K562 (cell line): Measurements from ENCODE around the gene UNC119B. TPM values are rescaled to one million over a fixed set of nuclear protein-coding genes. Genes with fewer than 3 reads are reported as not detected.

Experiments used
- CC2D1A ChIP-seq: fragments of 450-650 bp; IDR thresholded peaks from 2 replicates; pipeline ENCODE4 v1.6.1; 2017; ENCODE audit warnings: mild to moderate bottlenecking
- FOXP4 ChIP-seq: sonication (generic); formaldehyde crosslinking; IDR thresholded peaks from 2 replicates; pipeline ENCODE4 v1.8.0; 2022; ENCODE audit warnings: mild to moderate bottlenecking, missing genetic modification reagents, borderline replicate concordance
- GATA2 ChIP-seq: sonication (generic); formaldehyde crosslinking; IDR thresholded peaks from 2 replicates; pipeline ENCODE4 v1.4.0; 2020; ENCODE audit warnings: mild to moderate bottlenecking, missing genetic modification reagents
- GTF2F1 ChIP-seq: IDR thresholded peaks from 2 replicates; pipeline ENCODE4 v1.6.1; 2011; ENCODE audit warnings: low read depth, low read length, improper control_type of control experiment
- MCM2 ChIP-seq: fragments of 450-650 bp; IDR thresholded peaks from 2 replicates; pipeline ENCODE4 v1.6.1; 2017; ENCODE audit warnings: low read depth, mild to moderate bottlenecking
- PKNOX1 ChIP-seq: fragments of 450-650 bp; IDR thresholded peaks from 2 replicates; pipeline ENCODE4 v1.6.1; 2016
- PTTG1 ChIP-seq: fragments of 450-650 bp; IDR thresholded peaks from 2 replicates; pipeline ENCODE4 v1.6.1; 2016; ENCODE audit warnings: low read depth, mild to moderate bottlenecking, missing genetic modification characterization, missing compliant biosample characterization
- ZNF408 ChIP-seq: fragments of 250-450 bp; sonication (Bioruptor Pico); IDR thresholded peaks from 2 replicates; pipeline ENCODE4 v1.4.0; 2020; ENCODE audit warnings: low read depth, mild to moderate bottlenecking, moderate library complexity
- polyA plus RNA-seq, 8 experiments: library from polyadenylated mRNA; depleted of rRNA in 4 of 8; stranded (reverse) in 5 of 8; unstranded in 3 of 8; fragments of >200 nt; fragmentation: Nextera tagmentation in 2 of 8; fragmentation: Illumina TruSeq in 1 of 8; extraction: Ambion mirVana in 2 of 8; extraction: Trizol in 1 of 8; gene quantifications; 2 replicates each; pipeline versions ENCODE4 v1.2.1 to v1.2.3, GENCODE V29; 2011 to 2014; ENCODE audit warnings: inconsistent platforms in 1 of 8, missing spikeins in 1 of 8
- total RNA-seq, 7 experiments: library from RNA; depleted of rRNA in 6 of 7; stranded (reverse); fragments of >200 nt in 6 of 7; fragmentation: Illumina TruSeq in 2 of 7; extraction: Trizol in 2 of 7; gene quantifications; 2 replicates each; pipeline versions ENCODE4 v1.2.1 to v1.2.3, GENCODE V29; 2011 to 2021; ENCODE audit warnings: low replicate concordance in 1 of 7

UNC119B gene
- total and polyA plus RNA-seq, 9 of the 15 experiments (the other 6 are each of a cell fraction or from before 2014, with no cell fraction given) = 4.0 to 34.5 (median 15.1) TPM

- no peak for TF ChIP-seq ZNF408 (CRISPR knock-in tag)
- TF ChIP-seq GTF2F1 = 0 out of 2 replicates have a peak, but pooled peaks have one; percentile 60
- no peak for TF ChIP-seq GATA2 (CRISPR knock-in tag)
- no peak for TF ChIP-seq PTTG1 (tag)
- no peak for TF ChIP-seq MCM2
- TF ChIP-seq PKNOX1 = peak; percentile 82
- no peak for TF ChIP-seq FOXP4 (CRISPR knock-in tag)
- TF ChIP-seq CC2D1A = peak; percentile 56
Observed at GRCh38 chr12:120686690-120687577, 23.3 kb upstream of the UNC119B start, which contains the start of gene MLEC (continued).
